SK-N-SH treated with all-trans-retinoic acid at 6 μM for 48 hours (cell line): Measurements from ENCODE around the gene L3MBTL1.

Experiments used
- ATAC-seq: fragments of 200-7000 bp; cut with Tn5 transposase; 3 replicates; pipeline ENCODE4 v1.9.1; 2020; ENCODE audit warnings: mild to moderate bottlenecking, moderate library complexity
- ARNTL ChIP-seq: fragments of 450-650 bp; formaldehyde crosslinking; IDR thresholded peaks from 2 replicates; pipeline ENCODE4 v1.5.0; 2020; ENCODE audit warnings: low read depth, mild to moderate bottlenecking, moderate library complexity, borderline replicate concordance
- BACH2 ChIP-seq: fragments of 250-450 bp; sonication (Bioruptor Pico); IDR thresholded peaks from 2 replicates; pipeline ENCODE4 v1.9.0; 2021; ENCODE audit warnings: mild to moderate bottlenecking, borderline replicate concordance
- CSDC2 ChIP-seq: fragments of 250-450 bp; sonication (Bioruptor Pico); IDR thresholded peaks from 2 replicates; pipeline ENCODE4 v1.5.0; 2020; ENCODE audit warnings: mild to moderate bottlenecking, moderate library complexity
- ISL1 ChIP-seq: fragments of 250-450 bp; sonication (Bioruptor Pico); IDR thresholded peaks from 2 replicates; pipeline ENCODE4 v2.1.2; 2022; ENCODE audit warnings: mild to moderate bottlenecking, moderate library complexity
- OSR1 ChIP-seq: fragments of 250-450 bp; sonication (Bioruptor Pico); IDR thresholded peaks from 2 replicates; pipeline ENCODE4 v1.8.0; 2022; ENCODE audit warnings: moderate library complexity, mild to moderate bottlenecking, inconsistent platforms
- PPARA ChIP-seq: fragments of 250-450 bp; sonication (Bioruptor Pico); IDR thresholded peaks from 2 replicates; pipeline ENCODE4 v1.5.0; 2020; ENCODE audit warnings: mild to moderate bottlenecking, borderline replicate concordance
- RARB ChIP-seq: fragments of 250-450 bp; sonication (Bioruptor Pico); IDR thresholded peaks from 2 replicates; pipeline ENCODE4 v1.8.0; 2021; ENCODE audit warnings: mild to moderate bottlenecking, moderate library complexity
- SNAI2 ChIP-seq: fragments of 250-450 bp; sonication (Bioruptor Pico); IDR thresholded peaks from 2 replicates; pipeline ENCODE4 v1.5.0; 2020; ENCODE audit warnings: mild to moderate bottlenecking, moderate library complexity
- TCF4 ChIP-seq: fragments of 250-450 bp; sonication (Bioruptor Pico); IDR thresholded peaks from 2 replicates; pipeline ENCODE4 v1.8.0; 2021; ENCODE audit warnings: mild to moderate bottlenecking, moderate library complexity, borderline replicate concordance
- ZC3H10 ChIP-seq: fragments of 250-450 bp; sonication (Bioruptor Pico); IDR thresholded peaks from 2 replicates; pipeline ENCODE4 v1.5.1; 2021; ENCODE audit warnings: mild to moderate bottlenecking, moderate library complexity
- ZNF565 ChIP-seq: fragments of 450-650 bp; formaldehyde crosslinking; conservative IDR thresholded peaks from 2 replicates; pipeline ENCODE4 v1.5.0; 2020; ENCODE audit warnings: low read depth, mild to moderate bottlenecking, moderate library complexity
- ZNF70 ChIP-seq: fragments of 450-650 bp; formaldehyde crosslinking; IDR thresholded peaks from 2 replicates; pipeline ENCODE4 v1.5.0; 2020; ENCODE audit warnings: mild to moderate bottlenecking, moderate library complexity
- ZNF8 ChIP-seq: fragments of 450-650 bp; formaldehyde crosslinking; IDR thresholded peaks from 2 replicates; pipeline ENCODE4 v1.5.0; 2020; ENCODE audit warnings: mild to moderate bottlenecking, moderate library complexity
- TF ChIP-seq, protein P1 (sequence below): fragments of 250-450 bp; sonication (Bioruptor Pico); IDR thresholded peaks from 2 replicates; pipeline ENCODE4 v1.5.1; 2021; ENCODE audit warnings: mild to moderate bottlenecking, moderate library complexity
- TF ChIP-seq, protein P2 (sequence below): fragments of 250-450 bp; sonication (Bioruptor Pico); IDR thresholded peaks from 2 replicates; pipeline ENCODE4 v1.8.0; 2021; ENCODE audit warnings: low read depth, mild to moderate bottlenecking, moderate library complexity, borderline replicate concordance
- TF ChIP-seq, protein P3 (sequence below): fragments of 250-450 bp; sonication (Bioruptor Pico); IDR thresholded peaks from 2 replicates; pipeline ENCODE4 v1.5.0; 2020; ENCODE audit warnings: mild to moderate bottlenecking, moderate library complexity
- TF ChIP-seq, protein P4 (sequence below): fragments of 250-450 bp; sonication (Bioruptor Pico); IDR thresholded peaks from 2 replicates; pipeline ENCODE4 v1.5.1; 2020; ENCODE audit warnings: low read depth, mild to moderate bottlenecking, moderate library complexity

L3MBTL1 gene

DNA sequence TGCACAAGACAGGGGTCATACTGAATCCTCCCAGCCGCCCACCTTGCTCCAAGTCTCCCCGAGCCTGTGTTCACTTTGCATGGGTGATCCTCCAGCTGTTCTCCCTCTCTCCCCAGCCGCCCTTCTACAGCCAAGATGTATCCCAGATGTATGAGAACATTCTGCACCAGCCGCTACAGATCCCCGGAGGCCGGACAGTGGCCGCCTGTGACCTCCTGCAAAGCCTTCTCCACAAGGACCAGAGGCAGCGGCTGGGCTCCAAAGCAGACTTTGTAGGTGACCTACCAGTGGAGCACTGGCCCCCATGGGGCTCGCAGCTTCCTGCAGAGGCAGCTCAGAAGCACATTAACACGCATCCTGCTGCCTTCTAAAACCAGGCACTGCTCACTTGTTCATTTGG is 68.6 kb downstream of the L3MBTL1 start:
- no peak for ATAC-seq
- TF ChIP-seq, protein P1, sequence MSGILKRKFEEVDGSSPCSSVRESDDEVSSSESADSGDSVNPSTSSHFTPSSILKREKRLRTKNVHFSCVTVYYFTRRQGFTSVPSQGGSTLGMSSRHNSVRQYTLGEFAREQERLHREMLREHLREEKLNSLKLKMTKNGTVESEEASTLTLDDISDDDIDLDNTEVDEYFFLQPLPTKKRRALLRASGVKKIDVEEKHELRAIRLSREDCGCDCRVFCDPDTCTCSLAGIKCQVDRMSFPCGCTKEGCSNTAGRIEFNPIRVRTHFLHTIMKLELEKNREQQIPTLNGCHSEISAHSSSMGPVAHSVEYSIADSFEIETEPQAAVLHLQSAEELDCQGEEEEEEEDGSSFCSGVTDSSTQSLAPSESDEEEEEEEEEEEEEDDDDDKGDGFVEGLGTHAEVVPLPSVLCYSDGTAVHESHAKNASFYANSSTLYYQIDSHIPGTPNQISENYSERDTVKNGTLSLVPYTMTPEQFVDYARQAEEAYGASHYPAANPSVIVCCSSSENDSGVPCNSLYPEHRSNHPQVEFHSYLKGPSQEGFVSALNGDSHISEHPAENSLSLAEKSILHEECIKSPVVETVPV (CRISPR knock-in tag) = no peak
- TF ChIP-seq ZNF8 (CRISPR knock-in tag) (no peak), ZC3H10 (no peak), BACH2 (no peak), CSDC2 (CRISPR knock-in tag) (no peak), TCF4 (CRISPR knock-in tag) (no peak), RARB (CRISPR knock-in tag) (no peak), OSR1 (CRISPR knock-in tag) (no peak), ARNTL (CRISPR knock-in tag) (no peak), PPARA (no peak), ISL1 (CRISPR knock-in tag) (no peak), SNAI2 (no peak)
- TF ChIP-seq, protein P2, sequence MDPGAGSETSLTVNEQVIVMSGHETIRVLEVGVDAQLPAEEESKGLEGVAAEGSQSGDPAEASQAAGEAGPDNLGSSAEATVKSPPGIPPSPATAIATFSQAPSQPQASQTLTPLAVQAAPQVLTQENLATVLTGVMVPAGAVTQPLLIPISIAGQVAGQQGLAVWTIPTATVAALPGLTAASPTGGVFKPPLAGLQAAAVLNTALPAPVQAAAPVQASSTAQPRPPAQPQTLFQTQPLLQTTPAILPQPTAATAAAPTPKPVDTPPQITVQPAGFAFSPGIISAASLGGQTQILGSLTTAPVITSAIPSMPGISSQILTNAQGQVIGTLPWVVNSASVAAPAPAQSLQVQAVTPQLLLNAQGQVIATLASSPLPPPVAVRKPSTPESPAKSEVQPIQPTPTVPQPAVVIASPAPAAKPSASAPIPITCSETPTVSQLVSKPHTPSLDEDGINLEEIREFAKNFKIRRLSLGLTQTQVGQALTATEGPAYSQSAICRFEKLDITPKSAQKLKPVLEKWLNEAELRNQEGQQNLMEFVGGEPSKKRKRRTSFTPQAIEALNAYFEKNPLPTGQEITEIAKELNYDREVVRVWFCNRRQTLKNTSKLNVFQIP (CRISPR knock-in tag) = no peak
- TF ChIP-seq, protein P3, sequence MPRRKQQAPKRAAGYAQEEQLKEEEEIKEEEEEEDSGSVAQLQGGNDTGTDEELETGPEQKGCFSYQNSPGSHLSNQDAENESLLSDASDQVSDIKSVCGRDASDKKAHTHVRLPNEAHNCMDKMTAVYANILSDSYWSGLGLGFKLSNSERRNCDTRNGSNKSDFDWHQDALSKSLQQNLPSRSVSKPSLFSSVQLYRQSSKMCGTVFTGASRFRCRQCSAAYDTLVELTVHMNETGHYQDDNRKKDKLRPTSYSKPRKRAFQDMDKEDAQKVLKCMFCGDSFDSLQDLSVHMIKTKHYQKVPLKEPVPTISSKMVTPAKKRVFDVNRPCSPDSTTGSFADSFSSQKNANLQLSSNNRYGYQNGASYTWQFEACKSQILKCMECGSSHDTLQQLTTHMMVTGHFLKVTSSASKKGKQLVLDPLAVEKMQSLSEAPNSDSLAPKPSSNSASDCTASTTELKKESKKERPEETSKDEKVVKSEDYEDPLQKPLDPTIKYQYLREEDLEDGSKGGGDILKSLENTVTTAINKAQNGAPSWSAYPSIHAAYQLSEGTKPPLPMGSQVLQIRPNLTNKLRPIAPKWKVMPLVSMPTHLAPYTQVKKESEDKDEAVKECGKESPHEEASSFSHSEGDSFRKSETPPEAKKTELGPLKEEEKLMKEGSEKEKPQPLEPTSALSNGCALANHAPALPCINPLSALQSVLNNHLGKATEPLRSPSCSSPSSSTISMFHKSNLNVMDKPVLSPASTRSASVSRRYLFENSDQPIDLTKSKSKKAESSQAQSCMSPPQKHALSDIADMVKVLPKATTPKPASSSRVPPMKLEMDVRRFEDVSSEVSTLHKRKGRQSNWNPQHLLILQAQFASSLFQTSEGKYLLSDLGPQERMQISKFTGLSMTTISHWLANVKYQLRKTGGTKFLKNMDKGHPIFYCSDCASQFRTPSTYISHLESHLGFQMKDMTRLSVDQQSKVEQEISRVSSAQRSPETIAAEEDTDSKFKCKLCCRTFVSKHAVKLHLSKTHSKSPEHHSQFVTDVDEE = no peak
- TF ChIP-seq, all 23 proteins: peak for 0

DNA sequence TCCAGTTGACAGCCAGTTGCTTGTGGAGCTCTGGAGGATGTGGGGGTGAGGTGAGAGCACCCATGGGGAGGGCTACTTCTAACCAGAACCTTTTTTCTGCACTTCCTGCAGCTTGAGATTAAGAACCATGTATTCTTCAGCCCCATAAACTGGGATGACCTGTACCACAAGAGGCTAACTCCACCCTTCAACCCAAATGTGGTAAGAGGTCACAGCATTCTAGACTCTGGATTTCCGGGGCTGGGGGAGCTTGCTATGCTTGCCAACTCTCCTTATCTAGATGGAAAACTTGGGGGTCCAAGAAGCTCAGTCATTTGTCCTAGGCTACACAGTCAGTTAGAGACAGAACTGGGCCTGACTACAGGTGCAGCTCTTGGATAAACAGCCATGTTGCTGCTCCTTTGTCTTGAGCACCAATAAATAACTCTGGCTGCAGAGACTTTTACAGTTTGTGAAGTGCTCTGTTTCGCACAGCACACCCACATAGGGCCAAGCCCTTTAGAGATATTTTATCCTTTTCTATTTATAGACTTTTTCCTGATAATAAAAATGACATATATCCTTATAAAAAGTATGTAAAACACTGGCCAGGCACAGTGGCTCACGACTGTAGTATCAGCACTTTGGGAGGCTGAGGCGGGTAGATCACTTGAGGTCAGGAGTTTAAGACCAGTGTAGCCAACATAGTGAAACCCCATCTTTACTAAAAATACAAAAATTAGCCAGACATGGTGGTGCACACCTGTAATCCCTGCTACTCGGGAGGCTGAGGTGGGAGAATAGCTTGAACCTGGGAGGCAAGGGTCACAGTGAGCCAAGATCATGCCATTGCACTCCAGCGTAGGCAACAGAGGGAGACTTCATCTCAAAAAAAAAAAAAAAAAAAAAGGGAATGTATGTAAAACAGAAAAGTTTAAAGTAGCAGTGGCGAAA is 72.6 kb downstream of the L3MBTL1 start:
- no peak for TF ChIP-seq BACH2
- no peak for ATAC-seq

DNA sequence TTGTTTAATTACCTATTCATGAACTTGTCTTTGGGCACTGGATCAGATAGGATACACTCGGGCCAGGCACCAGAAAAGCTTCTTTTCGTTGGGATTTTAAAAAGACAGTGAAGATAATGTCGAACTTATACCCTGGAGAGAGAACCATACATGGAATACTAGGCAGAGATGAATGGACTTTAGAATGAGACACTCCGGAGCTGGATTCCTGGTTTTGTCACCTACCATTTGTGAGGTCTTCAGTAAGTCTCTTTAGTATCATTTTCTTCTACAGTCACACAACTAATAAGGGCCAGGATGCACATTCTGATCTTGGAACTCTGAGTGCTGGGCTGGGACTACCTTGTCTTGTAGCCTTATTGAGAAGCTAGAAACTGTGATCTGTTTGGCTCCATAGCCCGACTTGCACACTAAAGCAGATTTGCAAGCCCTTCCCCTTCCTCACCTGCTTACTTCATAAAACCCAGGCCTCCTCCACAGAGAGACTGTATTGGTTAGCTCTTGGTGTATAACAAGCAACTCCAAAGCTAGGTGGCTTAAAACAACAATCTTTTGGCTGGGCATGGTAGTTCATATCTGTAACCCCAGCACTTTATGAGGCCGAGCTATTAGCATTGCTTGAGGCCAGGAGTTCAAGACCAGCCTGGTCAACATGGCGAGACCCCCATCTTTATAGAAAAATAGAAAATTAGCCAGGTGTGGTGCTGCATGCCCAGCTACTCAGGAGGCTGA is 75.8 kb downstream of the L3MBTL1 start:
- no peak for ATAC-seq
- TF ChIP-seq SNAI2 (no peak), ZNF565 (CRISPR knock-in tag) (no peak), ZNF8 (CRISPR knock-in tag) (no peak), CSDC2 (CRISPR knock-in tag) (no peak), ISL1 (CRISPR knock-in tag) (no peak), ZNF70 (CRISPR knock-in tag) (no peak), PPARA (no peak), RARB (CRISPR knock-in tag) (no peak), TCF4 (CRISPR knock-in tag) (no peak), BACH2 (no peak)
- TF ChIP-seq, protein P2 (CRISPR knock-in tag) = no peak
- TF ChIP-seq, protein P4, sequence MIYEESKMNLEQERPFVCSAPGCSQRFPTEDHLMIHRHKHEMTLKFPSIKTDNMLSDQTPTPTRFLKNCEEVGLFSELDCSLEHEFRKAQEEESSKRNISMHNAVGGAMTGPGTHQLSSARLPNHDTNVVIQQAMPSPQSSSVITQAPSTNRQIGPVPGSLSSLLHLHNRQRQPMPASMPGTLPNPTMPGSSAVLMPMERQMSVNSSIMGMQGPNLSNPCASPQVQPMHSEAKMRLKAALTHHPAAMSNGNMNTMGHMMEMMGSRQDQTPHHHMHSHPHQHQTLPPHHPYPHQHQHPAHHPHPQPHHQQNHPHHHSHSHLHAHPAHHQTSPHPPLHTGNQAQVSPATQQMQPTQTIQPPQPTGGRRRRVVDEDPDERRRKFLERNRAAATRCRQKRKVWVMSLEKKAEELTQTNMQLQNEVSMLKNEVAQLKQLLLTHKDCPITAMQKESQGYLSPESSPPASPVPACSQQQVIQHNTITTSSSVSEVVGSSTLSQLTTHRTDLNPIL (CRISPR knock-in tag) = no peak
- TF ChIP-seq, protein P1 (CRISPR knock-in tag) = no peak
